Measurements from ENCODE around the gene RAPGEF1. TPM values are rescaled to one million over a fixed set of nuclear protein-coding genes. Genes with fewer than 3 reads are reported as not detected.
A peak's percentile ranks its signal among the peaks of the same experiment; 100 is the strongest.
"Not testable (repeated sequence)": the region's sequence is repeated elsewhere in the genome, so short reads cannot be mapped to it uniquely, and the experiment has no call there.

Gene RAPGEF1
- total RNA-seq, 1 donor from 2014 or later: 58.1 TPM

DNA sequence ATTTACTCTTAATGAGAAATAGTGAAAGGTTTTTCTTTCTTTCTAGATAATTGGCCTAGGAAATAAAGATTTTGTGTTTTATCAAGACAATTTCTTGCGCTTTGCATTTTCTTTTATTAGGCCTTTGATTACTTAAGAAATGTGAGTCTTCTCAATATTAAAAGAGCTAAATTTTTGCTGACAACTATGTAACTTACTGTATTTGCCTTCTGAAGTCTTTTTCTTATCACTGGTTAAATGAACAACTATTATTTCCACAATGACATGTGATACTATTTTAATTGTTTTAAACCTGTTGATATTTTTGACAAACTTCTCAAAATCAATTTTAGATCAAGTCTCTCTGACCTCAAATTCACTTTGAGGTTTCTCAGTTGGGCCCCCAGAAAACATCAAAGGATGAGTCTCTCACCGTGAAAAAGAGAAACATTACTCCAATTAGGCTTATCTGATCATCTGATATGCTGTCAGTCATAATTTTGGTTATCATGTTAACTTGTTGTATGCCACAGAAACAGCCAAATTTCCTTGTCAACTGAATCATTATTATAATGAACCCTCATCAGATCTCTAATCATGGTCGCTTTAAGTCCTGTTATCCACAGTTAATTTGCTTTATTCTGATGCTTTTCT, 48.8 kb downstream of the RAPGEF1 start:
- DNase-seq: no peak

DNA sequence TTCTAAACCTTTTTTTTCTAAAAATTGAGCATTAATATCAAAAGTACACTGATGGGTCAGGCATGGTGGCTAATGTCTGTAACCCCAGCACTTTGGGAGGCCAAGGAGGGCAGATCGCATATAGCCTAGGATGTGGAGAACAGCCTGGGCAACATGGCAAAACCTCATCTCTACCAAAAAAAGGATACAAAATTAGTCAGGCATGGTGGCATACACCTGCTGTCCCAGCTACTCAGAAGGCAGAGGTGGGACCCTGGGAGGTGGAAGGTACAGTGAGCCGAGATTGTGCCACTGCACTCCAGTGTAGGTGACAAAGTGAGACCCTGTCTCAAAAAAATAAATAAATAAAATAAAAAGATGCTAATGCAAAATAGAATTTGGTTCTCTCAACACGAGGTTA, 49.4 kb downstream of the RAPGEF1 start:
- no peak for DNase-seq

DNA sequence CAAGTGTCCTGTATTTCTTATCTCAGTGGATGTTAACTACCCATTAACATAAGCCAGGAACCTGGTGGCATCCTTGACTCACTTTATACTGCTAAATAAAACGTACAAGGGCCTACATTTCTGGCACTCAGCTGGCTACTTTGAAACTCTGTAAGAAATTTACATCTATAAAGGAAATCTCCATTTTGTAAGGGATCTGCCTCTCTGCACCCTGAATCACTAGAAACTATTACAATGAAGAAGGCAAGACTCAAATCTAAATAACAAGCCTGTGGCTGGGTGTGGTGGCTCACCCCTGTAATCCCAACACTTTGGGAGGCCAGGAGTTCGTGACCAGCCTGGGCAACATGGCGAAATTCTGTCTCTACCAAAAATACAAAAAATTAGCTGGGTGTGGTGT, 51.5 kb downstream of the RAPGEF1 start:
- no peak for DNase-seq

DNA sequence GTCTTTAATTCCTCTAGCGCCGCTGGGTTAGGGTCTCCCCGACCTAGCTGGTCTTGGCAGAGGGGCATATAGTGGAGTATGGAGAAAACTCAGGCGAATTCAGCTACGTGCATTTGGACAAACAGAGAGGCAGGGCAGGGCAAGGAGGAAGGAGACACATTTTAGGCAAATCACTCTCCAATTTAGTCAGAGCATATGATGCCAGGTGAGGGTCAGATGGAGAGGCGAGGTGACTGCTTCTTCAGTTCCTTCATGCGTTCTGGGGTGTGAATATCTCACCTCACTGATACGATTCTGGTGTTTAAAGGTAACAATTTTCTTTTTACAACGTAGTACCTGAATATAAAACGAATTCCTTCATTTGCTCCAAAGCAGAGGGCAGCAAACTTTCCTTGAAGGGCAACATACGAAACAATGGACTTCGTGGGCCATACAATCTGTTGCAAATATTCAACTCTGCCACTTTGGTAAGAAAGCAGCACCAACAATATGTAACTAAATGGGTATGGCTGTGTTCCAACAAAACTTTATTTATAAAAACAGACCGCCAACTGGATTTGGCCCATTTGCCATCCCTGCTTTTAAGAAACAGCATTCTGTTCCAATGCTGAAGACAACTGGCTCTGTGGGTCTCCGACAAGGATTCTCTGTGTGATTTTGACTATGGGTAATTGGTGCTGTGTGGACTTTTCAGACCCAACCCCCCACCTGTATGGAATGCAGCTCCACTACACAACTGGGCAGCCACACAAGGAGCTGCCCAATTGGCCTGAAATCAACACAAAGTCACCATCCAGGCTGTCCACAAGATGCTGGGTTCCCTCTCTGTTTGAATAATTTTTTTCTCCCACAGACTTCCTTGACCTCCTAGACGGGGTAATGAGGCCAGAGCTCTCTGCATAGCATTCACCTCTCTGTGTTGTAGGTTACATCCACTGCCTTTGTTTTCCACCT, 53.8 kb downstream of the RAPGEF1 start:
- DNase-seq: no peak

DNA sequence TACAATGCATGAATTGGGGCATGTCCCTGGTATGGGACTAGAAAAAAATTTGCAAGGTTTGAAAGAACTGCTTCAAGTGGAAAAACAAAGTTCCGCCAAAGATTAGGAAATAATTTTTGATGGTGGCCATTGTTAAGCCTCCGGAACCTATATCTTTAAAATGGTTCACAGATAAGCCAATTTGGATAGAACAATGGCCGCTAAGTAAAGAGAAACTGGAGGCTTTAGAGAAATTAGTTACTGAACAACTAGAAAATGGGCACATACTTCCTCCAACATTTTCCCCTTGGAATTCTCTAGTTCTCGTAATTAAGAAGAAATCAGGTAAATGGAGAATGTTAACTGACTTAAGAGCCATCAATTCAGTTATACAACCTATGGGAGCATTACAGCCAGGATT, 56.8 kb downstream of the RAPGEF1 start:
- not testable (repeated sequence) for DNase-seq

DNA sequence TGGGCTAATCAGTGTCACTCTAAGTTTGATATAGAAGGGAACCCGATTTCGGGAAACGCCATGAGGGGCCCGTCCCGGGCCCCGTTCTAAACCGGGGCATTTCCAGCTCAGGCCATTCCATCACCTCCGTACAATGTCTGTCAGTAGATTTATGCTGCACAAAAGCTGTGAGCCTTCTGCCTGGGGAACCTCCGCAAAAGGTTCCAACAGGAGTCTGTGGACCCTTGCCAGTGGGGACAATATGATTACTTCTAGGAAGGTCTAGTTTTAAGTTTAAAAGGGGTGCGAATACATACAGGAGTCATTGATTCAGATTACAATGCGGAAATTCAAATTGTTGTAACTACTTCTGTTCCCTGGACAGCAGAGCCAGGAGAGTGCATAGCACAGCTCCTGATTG, 57.6 kb downstream of the RAPGEF1 start:
- DNase-seq: no peak

DNA sequence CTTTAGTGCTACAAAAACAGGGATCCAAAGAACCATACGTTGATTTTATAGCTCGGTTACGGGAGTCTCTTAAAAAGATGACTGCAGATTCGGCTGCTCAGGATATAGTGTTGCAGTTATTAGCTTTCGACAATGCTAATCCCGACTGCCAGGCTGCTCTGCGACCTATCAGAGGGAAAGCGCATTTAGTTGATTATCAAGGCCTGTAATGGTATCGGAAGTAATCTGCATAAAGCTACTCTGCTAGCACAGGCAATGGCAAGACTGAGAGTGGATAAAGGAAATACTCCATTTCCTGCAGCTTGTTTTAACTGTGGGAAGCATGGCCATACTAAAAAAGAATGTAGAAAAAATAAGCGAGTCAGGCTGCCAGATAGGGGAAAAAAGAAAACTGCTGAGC, 58.0 kb downstream of the RAPGEF1 start:
- DNase-seq: not testable (repeated sequence)

DNA sequence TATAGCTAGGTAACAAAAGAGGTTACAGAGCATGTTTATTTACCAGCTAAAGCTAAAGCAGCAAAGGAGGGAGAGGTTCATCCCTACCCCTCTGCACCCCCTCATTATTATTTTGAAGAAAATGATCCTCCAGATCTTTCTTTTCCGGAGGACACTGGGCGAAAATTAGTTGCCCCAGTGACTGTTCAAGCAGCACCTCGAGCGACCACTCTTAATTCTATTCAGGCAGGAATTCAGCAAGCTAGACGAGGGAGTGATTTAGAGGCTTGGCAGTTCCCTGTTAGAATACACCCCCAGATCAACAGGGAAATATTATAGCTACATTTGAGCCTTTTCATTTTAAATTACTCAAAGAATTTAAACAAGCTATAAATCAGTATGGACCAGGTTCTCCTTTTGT, 58.8 kb downstream of the RAPGEF1 start:
- DNase-seq: not testable (repeated sequence)

DNA sequence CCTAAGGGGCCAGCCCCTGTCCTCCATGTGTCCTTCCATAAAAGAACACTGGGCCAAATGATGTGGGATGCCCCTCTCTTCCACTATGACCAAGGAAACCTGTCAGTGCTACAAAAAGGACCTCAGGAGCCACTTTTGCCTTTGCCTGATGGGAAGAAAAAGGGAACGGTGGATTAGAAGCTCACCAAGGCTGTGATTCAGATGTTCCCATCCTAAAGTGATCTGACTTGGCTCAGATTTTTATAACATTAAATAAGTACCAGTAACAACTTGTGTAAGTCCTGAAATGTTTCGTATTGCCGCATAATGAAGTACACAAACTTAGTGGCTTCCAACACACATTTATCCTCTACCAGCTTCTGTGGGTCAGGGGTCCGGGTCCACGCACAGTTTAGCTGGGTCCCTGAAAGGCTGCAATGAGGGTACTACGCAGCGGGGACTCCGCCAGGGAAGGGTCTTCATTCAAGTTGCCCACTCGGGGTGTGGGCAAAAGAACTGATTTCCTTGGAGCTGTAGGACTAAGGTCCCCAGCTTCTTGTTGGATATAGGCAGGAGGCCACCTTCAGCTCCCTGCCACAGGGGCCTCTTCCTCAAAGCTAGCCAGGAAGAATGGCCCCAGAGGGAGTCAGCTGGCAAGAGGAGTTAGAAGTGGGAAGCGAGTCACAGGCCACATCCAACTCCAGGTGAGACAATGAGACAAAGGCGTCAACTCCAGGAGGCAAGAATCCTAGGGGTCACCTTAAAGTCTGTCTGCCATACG, 60.4 kb downstream of the RAPGEF1 start:
- DNase-seq: no peak

DNA sequence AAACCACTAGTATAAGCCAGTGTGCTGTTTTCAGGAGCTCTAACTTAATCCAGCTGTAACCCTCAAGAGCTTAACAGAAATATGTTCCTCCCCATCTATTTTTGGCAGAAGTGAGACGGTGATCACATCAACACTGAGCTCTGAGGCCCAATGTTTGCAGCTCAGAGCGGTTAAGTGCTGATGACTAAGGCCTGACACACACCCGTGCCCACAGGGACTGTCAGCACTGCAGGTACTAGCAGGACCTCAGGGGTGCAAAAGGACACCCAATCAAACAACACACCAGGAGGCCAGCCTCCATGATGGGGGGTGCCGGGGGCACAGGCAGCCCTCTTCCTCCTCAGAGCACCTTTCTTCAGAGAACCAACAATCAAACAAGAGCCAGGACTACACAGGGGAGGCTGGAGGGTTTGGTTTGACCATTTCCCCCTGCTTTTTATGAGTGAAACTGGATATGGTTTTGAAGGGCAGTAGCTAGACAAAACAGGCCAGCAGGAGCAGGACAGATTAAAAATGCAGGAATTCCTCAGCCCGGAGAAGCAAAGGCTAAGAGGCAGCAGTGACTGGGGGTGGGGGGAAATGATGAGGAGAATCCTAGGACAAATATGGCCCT, 61.3 kb downstream of the RAPGEF1 start:
- peak; percentile 87 for DNase-seq

DNA sequence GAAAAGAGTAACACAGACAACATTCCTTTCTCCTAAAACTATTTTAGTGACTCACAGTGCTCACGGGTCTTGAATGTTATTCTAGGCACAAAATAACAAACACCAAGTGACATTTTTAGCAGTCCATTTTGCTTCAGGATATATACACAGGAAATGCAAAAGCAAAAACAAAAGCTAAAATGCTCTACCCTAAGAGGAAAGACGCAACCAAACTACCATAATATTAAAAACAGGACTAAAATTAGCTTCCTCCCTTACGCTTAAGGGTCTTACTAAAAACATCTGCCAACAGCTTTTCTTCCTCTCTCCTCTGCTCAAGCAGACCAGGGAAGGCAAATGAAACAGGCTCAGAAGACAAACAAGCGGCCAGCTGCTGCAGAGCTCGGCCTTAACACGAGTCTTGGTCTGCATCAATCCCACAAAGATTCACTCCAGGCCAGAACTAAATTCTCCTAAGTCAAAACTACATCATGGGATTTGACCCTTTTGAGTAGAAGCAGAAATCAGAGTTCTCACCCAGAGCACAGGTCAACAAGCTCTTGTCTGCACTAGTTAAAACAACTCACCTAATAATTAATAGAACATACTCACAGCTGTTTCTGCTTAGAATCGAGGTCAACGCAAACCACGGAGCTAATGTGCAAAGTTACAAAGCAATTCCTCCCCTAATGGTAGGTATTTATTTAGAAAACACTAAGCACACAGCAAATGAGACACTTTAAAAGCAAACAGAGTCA, 62.3 kb downstream of the RAPGEF1 start:
- peak; percentile 76 for DNase-seq

DNA sequence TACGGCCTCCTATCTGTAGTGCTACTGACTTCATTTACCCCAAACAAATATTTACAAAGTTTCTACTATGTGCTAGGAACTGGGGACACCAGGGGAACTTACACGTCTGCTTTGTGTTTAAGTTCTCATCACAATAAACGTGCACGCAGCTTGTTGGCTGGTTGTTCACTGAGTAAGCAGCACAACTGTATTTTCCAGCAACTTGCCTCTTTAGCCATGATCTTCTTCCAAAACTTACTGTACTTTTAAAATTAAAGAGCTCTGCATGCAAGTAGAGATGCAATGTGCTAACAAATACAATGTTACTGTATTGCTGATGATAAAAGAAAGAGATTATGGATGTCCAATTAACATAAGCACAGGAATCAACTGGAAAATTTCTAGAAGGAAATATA, 62.8 kb downstream of the RAPGEF1 start:
- peak; percentile 61 for DNase-seq

DNA sequence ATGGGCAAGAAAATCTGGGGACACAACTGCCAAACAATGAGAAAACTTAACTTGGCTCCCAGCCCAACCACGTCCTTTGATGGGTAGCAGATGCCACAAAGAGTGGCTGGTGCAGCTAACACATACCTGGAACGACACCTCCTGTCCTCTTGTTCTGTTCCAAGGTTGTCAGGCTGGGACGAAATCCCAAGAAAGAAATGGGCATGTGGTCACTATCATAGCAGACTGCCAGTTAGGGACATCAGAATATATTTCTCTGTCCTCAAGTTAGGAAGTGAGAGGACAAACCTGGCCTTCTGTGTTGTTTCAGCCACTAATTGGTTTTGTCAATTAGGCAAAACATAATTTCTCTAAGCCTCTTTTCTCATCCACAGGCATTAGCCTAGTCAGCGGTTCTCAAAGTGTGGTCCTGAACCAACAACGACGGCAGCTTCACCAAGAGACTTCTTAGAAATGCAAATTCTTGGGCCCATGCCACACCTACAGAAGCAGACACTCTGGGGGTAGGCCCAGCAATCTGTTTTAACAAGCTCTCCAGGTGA, 63.4 kb downstream of the RAPGEF1 start:
- DNase-seq: no peak

DNA sequence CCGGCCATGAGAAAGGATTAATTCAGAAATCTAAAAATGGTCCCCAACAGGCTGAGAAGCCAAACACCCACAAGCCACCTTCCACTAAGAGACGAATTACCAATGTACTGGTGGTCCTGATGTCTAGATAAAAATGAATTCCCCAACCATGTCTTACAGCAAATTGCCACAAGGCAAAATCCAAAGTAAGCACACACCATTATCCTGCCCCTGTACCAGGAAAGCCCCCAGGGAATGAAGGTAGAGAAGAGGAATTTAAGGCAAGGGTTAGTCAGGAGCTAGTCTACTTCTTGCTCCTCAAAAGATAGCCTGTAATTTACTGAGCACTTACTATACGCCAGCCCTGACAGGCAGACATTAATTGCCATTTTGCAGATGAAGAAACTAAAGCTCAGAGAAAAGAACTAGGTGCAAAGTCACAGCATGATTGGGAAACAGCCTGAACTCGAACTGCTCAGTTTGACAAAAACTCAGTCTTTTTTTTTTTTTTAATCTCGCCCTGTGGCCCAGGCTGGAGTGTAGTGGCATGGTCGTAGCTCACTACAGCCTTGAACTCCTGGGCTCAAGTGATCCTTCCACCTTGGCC, 64.3 kb downstream of the RAPGEF1 start:
- no peak for DNase-seq

DNA sequence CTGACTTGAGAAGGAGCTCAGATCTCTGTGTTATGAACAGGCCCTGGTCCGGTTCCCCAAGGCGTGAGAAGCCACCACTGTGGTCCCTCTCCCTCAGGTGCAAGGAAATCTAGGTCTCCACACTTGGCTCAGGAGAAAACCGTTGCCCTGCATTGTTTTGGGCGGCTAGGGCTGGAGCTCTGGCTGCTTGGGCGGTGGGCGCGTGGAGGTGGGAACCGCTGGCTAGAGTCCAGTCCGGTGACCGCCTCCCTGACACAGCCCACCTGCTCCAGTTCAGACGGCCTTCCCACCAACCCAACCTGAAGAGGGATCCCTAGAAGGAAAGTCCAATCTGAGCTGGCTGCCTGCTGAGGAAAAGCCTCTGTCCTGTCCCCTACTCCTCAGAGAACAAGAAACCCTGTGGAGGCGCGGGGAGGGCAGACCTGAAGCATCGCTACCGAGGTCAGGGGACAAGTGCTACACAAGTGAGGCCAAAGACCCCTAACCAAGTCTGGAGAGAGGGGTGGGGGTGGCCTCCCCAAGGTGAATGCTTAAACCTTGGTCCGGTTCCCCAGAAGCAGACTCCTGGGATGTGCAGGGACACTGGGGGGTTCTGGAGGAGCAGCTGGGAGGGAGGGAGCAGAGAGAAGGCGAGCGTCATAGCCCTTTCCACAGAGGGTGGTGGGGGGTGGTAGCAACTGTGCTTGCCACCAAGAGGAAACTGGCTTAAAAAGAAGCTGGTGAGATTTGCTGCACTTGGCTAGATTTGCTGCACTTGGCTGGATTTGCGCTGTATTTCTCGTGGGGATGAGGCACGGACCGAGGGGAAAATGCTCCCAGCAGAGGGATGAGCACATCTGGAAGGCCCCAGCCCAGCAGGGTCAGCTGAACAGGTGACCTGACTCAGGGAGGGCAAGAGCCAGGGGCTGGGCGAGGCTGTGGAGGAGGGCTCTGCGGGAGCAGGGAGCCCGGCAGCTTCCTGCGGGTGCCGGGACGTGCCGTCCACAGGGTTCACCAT, 65.2 kb downstream of the RAPGEF1 start:
- peak; percentile 48 for DNase-seq

DNA sequence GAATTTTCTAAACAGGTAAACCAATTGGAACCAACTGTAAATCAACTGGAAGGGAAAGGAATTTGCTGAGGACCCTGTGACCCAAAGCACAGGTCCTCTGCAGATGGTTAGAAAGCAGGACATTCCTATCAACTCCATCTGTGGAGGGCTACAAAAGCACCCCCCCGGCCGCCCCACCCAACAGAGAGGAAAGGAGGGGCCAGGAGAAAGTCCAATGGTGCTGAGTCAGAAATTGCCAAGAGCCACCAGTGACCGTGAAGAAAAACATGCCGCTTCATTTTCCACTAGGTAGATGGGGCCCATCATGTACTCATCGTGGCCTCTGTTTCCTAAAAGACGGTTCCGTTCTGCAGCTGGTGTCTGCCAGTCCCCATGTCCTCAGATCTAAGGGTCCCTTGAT, 66.3 kb downstream of the RAPGEF1 start:
- DNase-seq: no peak

DNA sequence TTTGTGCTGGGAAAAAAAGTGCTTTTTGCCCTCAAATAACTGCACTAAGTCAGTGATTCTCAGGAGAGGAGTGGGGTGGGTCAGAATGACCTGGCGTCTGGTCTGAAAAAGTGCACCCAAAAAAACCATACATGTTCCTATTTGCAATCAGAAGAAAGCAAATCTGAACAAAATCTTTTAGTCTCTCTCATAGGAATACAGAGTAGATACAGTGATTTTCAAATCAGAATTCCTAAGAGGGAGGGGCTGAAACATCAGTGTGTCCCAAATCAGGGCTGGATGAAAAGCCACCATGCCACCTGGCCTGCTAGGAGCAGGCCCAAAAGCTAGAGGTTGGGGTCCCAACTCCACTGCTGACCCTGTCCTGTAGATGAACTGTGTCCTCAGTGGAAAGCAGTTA, 66.8 kb downstream of the RAPGEF1 start:
- no peak for DNase-seq

DNA sequence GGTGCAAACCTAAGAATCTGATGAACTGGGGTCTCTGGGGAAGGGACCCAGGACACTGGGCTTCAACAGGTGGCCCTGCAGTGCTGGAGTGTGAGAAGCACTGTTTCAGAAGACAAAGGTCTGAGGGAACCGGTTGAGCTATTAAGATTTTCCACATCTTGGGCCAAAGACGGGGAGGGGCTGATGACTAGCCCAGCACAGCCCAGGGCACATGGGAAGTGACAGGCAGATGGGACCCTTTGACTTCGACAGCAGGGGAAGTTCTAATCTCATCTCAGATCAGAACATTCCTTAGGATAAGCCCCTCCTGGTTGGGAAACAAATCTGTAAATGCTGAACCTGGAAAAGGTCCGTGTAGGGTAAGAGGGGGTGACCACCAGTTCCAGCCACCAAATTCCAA, 67.4 kb downstream of the RAPGEF1 start:
- DNase-seq: no peak

DNA sequence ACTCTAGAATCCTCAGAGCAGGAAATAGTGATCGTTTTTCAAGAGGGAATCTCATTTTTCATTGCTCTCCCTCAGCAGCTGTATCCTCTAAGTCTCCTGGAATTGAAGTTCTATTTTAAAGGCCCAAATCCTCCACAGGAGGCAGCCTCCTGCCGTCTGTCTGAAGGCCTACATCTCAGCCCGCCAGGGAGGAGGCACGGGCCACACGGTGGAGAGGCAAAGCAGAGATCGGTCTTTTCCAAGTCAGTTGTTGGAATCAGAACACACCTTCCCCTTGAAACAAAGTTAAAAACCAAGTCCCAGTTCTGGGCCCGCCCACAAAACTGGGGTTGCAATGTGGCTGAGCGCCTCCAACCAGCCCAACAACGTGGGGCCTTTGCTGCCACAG, 68.7 kb downstream of the RAPGEF1 start:
- no peak for DNase-seq
